Kidney capillary endothelial cell (primary cell): ENCODE results near the gene ALG6.
"Not testable (repeated sequence)": the region's sequence is repeated elsewhere in the genome, so short reads cannot be mapped to it uniquely, and the experiment has no call there.

Source experiments
- DNase-seq: peaks from one replicate; pipeline ENCODE4 v3.0.0-alpha.2; 2018; ENCODE audit warnings: low spot score

The ALG6 gene

DNA sequence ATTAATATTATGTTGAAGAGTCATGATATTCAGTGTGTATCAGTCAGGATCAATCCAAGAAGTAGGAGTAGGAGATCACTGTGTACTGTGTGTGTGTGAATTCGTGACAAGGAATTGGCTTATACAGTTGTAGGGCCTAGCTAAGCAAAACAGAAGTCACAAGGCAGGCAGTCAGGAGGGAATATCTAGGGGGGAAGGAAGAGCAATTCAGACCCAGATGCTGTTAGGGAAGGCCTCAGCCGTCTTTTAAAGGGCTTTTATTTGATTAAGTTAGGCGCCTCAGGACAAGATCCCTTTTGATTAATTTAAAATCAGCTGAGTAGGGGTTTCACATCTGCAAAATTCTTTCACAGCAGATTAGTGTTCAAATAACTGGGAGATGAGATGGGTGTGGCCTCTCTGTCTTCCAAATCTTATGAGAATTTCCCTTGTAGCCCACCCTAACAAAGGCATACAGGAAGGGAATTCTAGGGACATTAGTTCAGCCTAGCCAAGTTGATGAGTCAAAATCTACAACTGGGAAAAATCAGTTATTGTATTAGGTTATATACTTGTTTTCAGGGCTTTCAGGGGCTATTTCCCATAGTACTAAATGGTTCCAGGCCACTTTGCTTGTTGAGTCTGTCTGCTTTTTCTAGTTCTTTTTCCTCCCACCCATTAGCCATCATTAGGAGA lies 47.4 kb downstream of the ALG6 start:
- no peak for DNase-seq

DNA sequence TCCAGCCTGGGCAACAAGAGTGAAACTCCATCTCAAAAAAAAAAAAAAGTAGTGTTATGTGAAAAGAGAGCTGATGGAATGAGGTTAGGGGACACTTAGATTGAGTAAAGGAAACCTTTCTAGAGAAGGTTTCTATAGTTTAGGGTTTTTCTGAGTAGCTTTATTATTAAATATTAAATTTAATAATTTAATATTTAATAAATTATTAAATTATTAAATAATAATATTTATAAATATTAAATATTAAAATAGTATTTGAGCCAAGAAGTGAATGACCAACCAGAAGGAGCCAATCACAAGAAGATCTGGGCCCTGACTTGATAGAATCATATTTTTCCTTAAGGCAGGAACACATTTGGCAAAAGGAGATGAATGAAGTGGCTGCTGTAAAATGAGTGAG lies 50.7 kb downstream of the ALG6 start:
- no peak for DNase-seq

GRCh38 chr1:63420746-63421145 lies 53.3 kb downstream of the ALG6 start:
- not testable (repeated sequence) for DNase-seq

- DNase-seq, result no peak
Observed at GRCh38 chr1:63423649-63424048, 56.2 kb downstream of the ALG6 start.

DNA sequence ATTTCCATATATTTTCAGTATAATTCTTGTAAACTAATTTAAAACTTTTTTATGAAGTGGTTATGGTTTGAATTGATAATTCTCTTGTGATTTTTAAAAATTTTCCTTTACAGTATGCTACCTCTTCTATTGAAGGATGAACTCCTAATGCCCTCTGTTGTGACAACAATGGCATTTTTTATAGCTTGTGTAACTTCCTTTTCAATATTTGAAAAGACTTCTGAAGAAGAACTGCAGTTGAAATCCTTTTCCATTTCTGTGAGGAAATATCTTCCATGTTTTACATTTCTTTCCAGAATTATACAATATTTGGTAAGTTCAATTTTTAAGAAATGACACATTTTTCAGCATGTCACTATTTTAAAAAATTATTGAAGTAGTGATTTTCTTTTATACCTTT lies 61.4 kb downstream of the ALG6 start:
- peak; percentile 32 for DNase-seq

GRCh38 chr1:63429281-63429680 lies 61.9 kb downstream of the ALG6 start:
- DNase-seq, result no peak

DNA sequence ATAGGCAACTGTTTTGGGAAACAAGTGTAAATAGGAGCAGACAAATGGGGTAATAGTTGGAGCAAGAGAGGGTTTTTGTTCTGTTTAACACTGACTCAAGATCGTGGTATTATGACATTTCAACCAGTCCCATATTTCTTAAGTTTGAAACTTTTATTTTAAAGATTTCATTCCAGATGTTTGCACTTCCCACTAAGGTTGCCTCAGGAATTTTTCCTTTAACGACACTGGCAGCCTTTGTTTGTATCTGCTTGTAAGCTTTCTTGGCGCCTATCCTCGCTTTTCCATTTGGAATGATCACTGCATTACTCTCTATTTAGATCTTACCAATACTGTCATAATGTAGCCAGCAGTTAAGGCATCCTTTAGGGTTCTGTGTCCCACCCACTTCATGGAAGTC lies 67.7 kb downstream of the ALG6 start:
- DNase-seq, result no peak

DNA sequence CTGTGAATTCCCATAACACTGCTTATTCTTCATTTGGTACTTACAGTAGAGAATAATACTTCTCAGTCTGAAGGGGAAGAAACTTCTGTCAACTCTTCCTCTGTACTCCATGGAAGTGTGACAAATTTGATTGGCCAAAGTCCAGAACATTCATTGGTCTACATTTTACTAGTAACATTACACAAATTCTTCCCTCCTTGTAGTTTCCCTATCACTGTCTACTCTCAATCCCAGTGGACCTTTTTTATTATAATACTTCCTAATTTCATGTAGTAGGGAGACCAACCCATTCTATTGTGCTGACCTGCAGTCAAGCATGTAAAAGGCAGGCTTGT lies 74.7 kb downstream of the ALG6 start:
- DNase-seq, result no peak

DNA sequence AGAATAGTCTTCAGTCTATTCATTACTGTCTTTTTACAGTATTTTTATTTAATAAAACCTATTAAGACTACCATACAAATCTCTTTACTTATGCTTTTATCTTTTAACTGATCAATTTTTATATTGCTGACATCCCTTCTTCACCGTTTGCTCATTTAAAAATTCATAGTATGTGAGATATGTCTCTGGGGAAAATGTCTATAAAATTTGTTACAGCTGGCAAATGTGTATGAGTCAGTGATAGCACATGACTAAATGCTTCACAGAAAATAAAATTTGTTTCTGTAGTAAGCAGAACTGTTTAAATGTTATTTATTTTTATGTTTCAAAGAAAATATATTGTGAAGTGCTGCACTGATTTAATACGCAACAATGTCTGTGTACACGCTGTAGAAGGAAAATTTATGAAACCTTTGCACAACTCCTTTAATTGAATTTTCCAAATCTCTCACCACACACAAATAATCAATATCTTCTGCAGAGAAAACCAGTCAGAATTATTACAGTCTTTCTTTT lies 81.4 kb downstream of the ALG6 start:
- DNase-seq, result no peak

- no peak for DNase-seq
Observed at GRCh38 chr1:63450416-63450815, 83.0 kb downstream of the ALG6 start.

DNA sequence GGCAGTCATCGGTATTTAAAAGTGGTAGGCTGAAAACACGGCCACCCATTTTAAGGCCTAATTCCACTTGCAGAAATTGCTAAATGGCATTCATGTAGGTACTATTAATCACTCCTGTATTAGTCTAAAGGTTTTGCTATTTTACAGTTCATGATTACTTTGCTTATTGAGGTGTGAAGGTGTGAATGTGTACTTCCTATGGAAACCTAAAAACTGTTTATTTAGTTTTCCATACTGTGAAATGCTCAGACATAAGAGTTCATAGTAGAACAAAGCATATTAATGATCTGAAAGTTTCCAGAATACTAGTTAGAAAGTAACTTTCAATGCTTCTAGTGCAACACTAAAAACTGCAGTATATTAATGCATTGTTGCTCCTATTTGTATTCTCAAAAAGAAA lies 85.8 kb downstream of the ALG6 start:
- DNase-seq, result no peak

DNA sequence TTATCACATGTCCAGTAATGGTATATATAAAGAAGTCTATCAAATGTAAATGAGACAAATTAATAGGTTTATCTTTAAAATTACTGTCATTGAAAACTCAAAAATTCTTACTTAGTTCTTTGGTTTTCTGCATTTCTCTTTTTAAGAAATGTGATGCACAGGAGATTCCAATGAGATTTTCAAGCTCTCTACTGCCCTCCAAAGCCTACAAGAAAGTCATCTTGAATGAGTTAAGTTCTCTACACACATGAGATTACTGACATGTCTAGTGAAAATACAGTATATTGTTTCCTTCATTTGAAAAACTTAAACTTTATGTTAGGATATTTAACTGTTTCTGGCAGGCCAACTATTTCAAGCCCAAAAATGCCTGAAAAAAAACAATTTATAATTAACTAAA lies 86.8 kb downstream of the ALG6 start:
- DNase-seq, result no peak

- DNase-seq, result no peak
Observed at GRCh38 chr1:63458750-63459149, 91.3 kb downstream of the ALG6 start.

DNA sequence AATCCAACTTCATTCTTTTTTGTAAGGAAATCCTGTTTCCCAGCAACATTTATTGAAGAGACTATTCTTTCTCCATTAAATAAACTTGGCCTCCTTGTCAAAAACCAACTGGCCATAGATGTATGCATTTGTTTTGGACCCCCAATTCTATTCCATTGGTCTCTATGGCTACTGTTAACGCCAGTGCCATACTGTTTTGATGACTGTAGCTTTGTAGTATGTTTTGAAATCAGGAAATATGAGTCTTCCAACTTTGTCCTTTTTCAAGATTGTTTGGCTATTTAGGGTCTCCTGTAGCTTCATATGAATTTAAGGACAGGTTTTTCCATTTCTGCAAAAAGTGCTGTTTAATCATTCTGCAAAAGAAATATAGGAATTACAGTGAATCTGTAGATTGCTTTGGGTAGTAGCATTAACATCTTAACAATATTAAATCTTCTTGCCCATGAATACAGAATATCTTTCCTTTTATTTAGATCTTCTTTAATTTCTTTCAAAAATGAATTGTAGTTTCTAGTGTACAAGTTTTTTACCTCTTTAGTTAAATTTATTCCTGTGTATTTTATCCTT lies 94.3 kb downstream of the ALG6 start:
- no peak for DNase-seq

GRCh38 chr1:63463248-63463647 lies 95.8 kb downstream of the ALG6 start:
- DNase-seq, result peak; percentile 76

GRCh38 chr1:63466181-63466580 lies 98.8 kb downstream of the ALG6 start:
- DNase-seq, result no peak

DNA sequence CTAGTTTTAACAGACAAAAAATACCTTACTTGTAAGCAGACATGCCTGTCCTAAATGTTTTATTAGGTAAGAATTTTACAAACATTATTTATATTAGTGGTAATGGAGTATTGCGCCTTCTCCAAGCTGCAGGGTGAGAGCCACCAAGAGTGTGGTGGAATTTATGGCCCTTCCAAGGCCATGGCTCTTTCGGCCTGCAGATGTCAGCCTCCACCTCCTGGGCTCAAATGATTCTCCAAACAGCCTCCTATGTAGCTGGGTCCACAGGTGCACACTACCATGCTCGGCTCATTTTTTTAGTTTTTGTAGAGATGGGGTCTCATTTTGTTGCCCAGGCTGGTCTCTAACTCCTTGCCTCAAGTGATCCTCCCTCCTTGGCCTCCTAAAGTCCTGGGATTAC lies 99.3 kb downstream of the ALG6 start:
- DNase-seq, result no peak

DNA sequence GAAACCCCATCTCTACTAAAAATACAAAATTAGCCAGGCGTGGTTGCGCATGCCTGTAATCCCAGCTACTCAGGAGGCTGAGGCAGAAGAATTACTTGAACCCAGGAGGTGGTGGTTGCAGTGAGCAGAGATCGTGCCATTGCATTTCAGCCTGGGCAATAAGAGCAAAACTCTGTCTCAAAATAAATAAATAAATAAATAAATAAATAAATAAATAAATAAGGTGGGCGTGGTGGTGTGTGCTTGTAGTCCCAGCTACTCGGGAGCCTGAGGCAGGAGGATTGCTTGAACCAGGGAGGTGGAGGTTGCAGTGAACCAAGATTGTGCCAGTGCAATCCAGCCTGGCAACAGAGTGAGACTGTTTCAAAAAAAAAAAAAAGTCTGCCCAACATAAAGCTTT lies 101.3 kb downstream of the ALG6 start:
- DNase-seq, result not testable (repeated sequence)

DNA sequence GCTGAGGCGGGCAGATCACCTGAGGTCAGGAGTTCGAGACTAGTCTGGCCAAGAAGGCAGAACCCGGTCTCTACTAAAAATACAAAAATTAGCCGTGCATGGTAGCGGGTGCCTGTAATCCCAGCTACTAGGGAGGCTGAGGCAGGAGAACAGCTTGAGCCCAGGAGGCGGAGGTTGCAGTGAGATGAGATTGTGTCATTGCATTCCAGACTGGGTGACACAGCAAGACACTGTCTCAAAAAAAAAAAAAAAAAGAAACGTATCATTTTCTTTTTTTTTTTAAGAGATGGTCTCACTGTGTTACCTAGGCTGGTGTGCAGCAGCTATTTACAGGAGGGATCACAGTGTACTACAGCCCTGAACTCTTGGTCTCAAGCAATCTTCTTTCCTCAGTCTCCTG lies 108.3 kb downstream of the ALG6 start:
- no peak for DNase-seq

GRCh38 chr1:63480057-63480456 lies 112.6 kb downstream of the ALG6 start:
- no peak for DNase-seq

GRCh38 chr1:63486629-63487028 lies 119.2 kb downstream of the ALG6 start:
- no peak for DNase-seq

- DNase-seq, result no peak
Observed at GRCh38 chr1:63487336-63488065, 120.1 kb downstream of the ALG6 start.
